Measurements from ENCODE around the gene WNT3A.
"Not testable (repeated sequence)": the region's sequence is repeated elsewhere in the genome, so short reads cannot be mapped to it uniquely, and the experiment has no call there.

The WNT3A gene

GRCh38 chr1:228006786-228007048 lies at the start of gene WNT3A:
Gene WNT3A (plus strand): TSS chr1:228006998. CDS start chr1:228007129, 131 bp downstream.
- H3K4me3 ChIP-seq (ENCODE audit: control insufficient read depth, low read depth, low read length): no peak within 1 kb of the TSS
- no peak for DNase-seq (ENCODE audit: low read depth)
- no peak for TF ChIP-seq CTCF (conservative IDR thresholded peaks at IDR 0.05; ENCODE audit: control insufficient read depth, insufficient read depth, low read depth, low read length)

- no peak overlapping the region for H3K4me3 ChIP-seq (ENCODE audit: control insufficient read depth, low read depth, low read length)
- no peak for DNase-seq (ENCODE audit: low read depth)
- no peak for TF ChIP-seq CTCF (conservative IDR thresholded peaks at IDR 0.05; ENCODE audit: control insufficient read depth, insufficient read depth, low read depth, low read length)
These were observed 48.0 kb upstream of the WNT3A start for GRCh38 chr1:227958617-227959324.

- DNase-seq (ENCODE audit: low read depth): no peak
- TF ChIP-seq CTCF (conservative IDR thresholded peaks at IDR 0.05; ENCODE audit: control insufficient read depth, insufficient read depth, low read depth, low read length): no peak
- H3K4me3 ChIP-seq (ENCODE audit: control insufficient read depth, low read depth, low read length): no peak overlapping the region
These were observed 47.4 kb upstream of the WNT3A start for GRCh38 chr1:227959325-227959860.

GRCh38 chr1:227961651-227962466 lies 44.9 kb upstream of the WNT3A start:
- H3K4me3 ChIP-seq (ENCODE audit: control insufficient read depth, low read depth, low read length): no peak overlapping the region
- DNase-seq (ENCODE audit: low read depth): peak; percentile 10
- TF ChIP-seq CTCF (conservative IDR thresholded peaks at IDR 0.05; ENCODE audit: control insufficient read depth, insufficient read depth, low read depth, low read length): no peak

- peak; percentile 32 for TF ChIP-seq CTCF (conservative IDR thresholded peaks at IDR 0.05; ENCODE audit: control insufficient read depth, insufficient read depth, low read depth, low read length)
- not testable (repeated sequence) for H3K4me3 ChIP-seq (ENCODE audit: control insufficient read depth, low read depth, low read length)
- DNase-seq (ENCODE audit: low read depth): peak; percentile 90
These were observed 40.1 kb upstream of the WNT3A start for GRCh38 chr1:227966733-227967132.

- peak; percentile 41 for DNase-seq (ENCODE audit: low read depth)
- TF ChIP-seq CTCF (conservative IDR thresholded peaks at IDR 0.05; ENCODE audit: control insufficient read depth, insufficient read depth, low read depth, low read length): peak; percentile 19
- not testable (repeated sequence) for H3K4me3 ChIP-seq (ENCODE audit: control insufficient read depth, low read depth, low read length)
These were observed 39.0 kb upstream of the WNT3A start for GRCh38 chr1:227967815-227968214.

GRCh38 chr1:227970076-227970995 lies 36.5 kb upstream of the WNT3A start:
- not testable (repeated sequence) for H3K4me3 ChIP-seq (ENCODE audit: control insufficient read depth, low read depth, low read length); DNase-seq (ENCODE audit: low read depth)

GRCh38 chr1:227971216-227971615 lies 35.6 kb upstream of the WNT3A start:
- not testable (repeated sequence) for H3K4me3 ChIP-seq (ENCODE audit: control insufficient read depth, low read depth, low read length); DNase-seq (ENCODE audit: low read depth)

GRCh38 chr1:227971643-227972282 lies 35.0 kb upstream of the WNT3A start:
- DNase-seq (ENCODE audit: low read depth); H3K4me3 ChIP-seq (ENCODE audit: control insufficient read depth, low read depth, low read length): not testable (repeated sequence)

Measured in fibroblast of mammary gland (primary cell).